Measurements from ENCODE around the gene PPFIBP2.

The PPFIBP2 gene

DNA sequence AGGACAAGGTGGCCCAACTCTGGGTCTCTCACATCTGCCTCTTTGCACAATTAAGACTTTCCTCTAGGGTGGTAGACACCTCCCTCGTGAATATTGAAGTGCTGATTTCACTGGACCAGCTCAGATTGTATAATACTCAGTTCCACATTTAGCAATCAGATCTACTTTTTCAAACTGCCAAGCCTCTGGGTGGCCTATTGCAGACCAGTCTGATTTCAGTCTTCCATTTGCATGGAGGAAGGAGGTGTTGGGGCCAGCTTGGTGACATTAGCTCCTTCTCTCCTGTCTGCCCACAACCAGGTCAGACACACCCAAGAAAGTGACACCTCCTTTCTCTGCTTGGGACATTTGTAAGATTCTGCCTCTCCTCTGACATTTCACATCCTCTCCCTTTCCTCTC, 78.2 kb downstream of the PPFIBP2 start:
- Histone ChIP-seq H3K27me3 (ENCODE audit: insufficient read depth, poor library complexity, severe bottlenecking) (no peaks in the 10 kb centered on the region), H3K4me3 (ENCODE audit: severe bottlenecking) (no peak overlapping the region), H3K36me3 (ENCODE audit: low read depth) (no peaks in the 10 kb centered on the region), H3K4me1 (ENCODE audit: insufficient read depth, poor library complexity, severe bottlenecking) (peaks cover 26% of the 10 kb centered on the region), H3K9me3 (ENCODE audit: severe bottlenecking) (no peaks in the 10 kb centered on the region), H3K27ac (ENCODE audit: poor library complexity, severe bottlenecking) (no peak overlapping the region)
- no peak for ATAC-seq (ENCODE audit: low read depth)
- TF ChIP-seq, protein P1, sequence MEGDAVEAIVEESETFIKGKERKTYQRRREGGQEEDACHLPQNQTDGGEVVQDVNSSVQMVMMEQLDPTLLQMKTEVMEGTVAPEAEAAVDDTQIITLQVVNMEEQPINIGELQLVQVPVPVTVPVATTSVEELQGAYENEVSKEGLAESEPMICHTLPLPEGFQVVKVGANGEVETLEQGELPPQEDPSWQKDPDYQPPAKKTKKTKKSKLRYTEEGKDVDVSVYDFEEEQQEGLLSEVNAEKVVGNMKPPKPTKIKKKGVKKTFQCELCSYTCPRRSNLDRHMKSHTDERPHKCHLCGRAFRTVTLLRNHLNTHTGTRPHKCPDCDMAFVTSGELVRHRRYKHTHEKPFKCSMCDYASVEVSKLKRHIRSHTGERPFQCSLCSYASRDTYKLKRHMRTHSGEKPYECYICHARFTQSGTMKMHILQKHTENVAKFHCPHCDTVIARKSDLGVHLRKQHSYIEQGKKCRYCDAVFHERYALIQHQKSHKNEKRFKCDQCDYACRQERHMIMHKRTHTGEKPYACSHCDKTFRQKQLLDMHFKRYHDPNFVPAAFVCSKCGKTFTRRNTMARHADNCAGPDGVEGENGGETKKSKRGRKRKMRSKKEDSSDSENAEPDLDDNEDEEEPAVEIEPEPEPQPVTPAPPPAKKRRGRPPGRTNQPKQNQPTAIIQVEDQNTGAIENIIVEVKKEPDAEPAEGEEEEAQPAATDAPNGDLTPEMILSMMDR (IDR thresholded peaks at IDR 0.05; ENCODE audit: poor library complexity, severe bottlenecking), result no peak
- no peak for DNase-seq (ENCODE audit: low spot score)

GRCh38 chr11:7592711-7593110, 78.9 kb downstream of the PPFIBP2 start:
- Histone ChIP-seq H3K4me3 (ENCODE audit: severe bottlenecking) (no peak overlapping the region), H3K9me3 (ENCODE audit: severe bottlenecking) (no peaks in the 10 kb centered on the region), H3K27me3 (ENCODE audit: insufficient read depth, poor library complexity, severe bottlenecking) (no peaks in the 10 kb centered on the region), H3K4me1 (ENCODE audit: insufficient read depth, poor library complexity, severe bottlenecking) (peaks cover 33% of the 10 kb centered on the region), H3K36me3 (ENCODE audit: low read depth) (no peaks in the 10 kb centered on the region), H3K27ac (ENCODE audit: poor library complexity, severe bottlenecking) (no peak overlapping the region)
- DNase-seq (ENCODE audit: low spot score), result no peak
- TF ChIP-seq, protein P1 (IDR thresholded peaks at IDR 0.05; ENCODE audit: poor library complexity, severe bottlenecking), result no peak
- ATAC-seq (ENCODE audit: low read depth), result peak; percentile 74

GRCh38 chr11:7593481-7593880, 79.7 kb downstream of the PPFIBP2 start:
- no peak for DNase-seq (ENCODE audit: low spot score)
- H3K4me3 ChIP-seq (ENCODE audit: severe bottlenecking), result no peak overlapping the region
- peaks cover 41% of the 10 kb centered on the region for H3K4me1 ChIP-seq (ENCODE audit: insufficient read depth, poor library complexity, severe bottlenecking)
- no peak overlapping the region for H3K27ac ChIP-seq (ENCODE audit: poor library complexity, severe bottlenecking)
- TF ChIP-seq, protein P1 (IDR thresholded peaks at IDR 0.05; ENCODE audit: poor library complexity, severe bottlenecking), result no peak
- H3K27me3 ChIP-seq (ENCODE audit: insufficient read depth, poor library complexity, severe bottlenecking), result no peaks in the 10 kb centered on the region
- no peak for ATAC-seq (ENCODE audit: low read depth)
- H3K36me3 ChIP-seq (ENCODE audit: low read depth), result no peaks in the 10 kb centered on the region
- no peaks in the 10 kb centered on the region for H3K9me3 ChIP-seq (ENCODE audit: severe bottlenecking)

DNA sequence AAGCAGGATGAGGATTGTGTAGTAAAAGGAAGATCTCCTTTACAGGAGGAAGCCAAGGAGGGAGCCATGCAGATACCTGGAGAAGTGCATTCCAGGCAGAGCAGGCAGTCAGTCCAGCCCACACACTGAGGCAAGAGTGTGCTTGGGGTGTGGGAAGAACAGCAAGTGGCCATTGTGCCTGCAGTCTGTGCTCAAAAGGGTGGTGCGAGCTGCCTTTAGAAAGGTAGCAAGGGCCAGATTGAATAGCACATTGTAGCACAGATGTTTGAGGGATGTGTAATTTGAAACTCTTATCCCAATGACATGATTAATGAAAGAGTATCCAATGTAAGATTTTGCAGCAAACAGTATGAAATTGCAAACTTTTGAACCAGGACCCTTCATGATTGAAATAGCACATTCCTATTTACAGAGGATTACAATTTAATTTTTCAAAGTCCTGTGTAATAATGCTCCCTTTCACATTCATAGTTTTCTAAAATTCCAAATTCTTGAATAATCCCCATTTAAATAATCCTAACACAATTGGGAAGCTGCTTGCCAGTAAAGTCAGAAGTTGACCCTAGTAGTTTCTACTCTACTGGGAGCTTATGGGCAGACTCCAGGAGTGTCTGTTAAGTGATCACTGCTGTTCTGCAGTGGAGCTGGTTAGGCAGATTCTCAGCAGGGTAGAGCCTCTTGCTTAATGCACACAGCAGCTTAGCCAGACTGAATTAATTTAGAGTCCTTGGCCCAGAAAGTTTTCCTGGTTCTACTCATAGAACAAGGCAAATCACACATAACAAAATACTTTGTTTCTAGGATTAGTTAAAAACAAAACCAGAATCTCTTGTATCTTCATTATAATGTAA, 81.4 kb downstream of the PPFIBP2 start:
- no peak overlapping the region for H3K4me3 ChIP-seq (ENCODE audit: severe bottlenecking)
- no peaks in the 10 kb centered on the region for H3K36me3 ChIP-seq (ENCODE audit: low read depth)
- ATAC-seq (ENCODE audit: low read depth), result no peak
- DNase-seq (ENCODE audit: low spot score), result no peak
- H3K27me3 ChIP-seq (ENCODE audit: insufficient read depth, poor library complexity, severe bottlenecking), result no peaks in the 10 kb centered on the region
- peaks cover 45% of the 10 kb centered on the region for H3K4me1 ChIP-seq (ENCODE audit: insufficient read depth, poor library complexity, severe bottlenecking)
- TF ChIP-seq, protein P1 (IDR thresholded peaks at IDR 0.05; ENCODE audit: poor library complexity, severe bottlenecking), result no peak
- no peak overlapping the region for H3K27ac ChIP-seq (ENCODE audit: poor library complexity, severe bottlenecking)
- no peaks in the 10 kb centered on the region for H3K9me3 ChIP-seq (ENCODE audit: severe bottlenecking)

GRCh38 chr11:7595951-7596350, 82.2 kb downstream of the PPFIBP2 start:
- peaks cover 45% of the 10 kb centered on the region for H3K4me1 ChIP-seq (ENCODE audit: insufficient read depth, poor library complexity, severe bottlenecking)
- H3K4me3 ChIP-seq (ENCODE audit: severe bottlenecking), result no peak overlapping the region
- no peaks in the 10 kb centered on the region for H3K27me3 ChIP-seq (ENCODE audit: insufficient read depth, poor library complexity, severe bottlenecking)
- DNase-seq (ENCODE audit: low spot score) (no peak), ATAC-seq (ENCODE audit: low read depth) (no peak)
- no peaks in the 10 kb centered on the region for H3K9me3 ChIP-seq (ENCODE audit: severe bottlenecking)
- H3K36me3 ChIP-seq (ENCODE audit: low read depth), result no peaks in the 10 kb centered on the region
- TF ChIP-seq, protein P1 (IDR thresholded peaks at IDR 0.05; ENCODE audit: poor library complexity, severe bottlenecking), result no peak
- no peak overlapping the region for H3K27ac ChIP-seq (ENCODE audit: poor library complexity, severe bottlenecking)

All from RWPE2 (cell line).